ENCODE data around the gene TRIM40. TPM values are rescaled to one million over a fixed set of nuclear protein-coding genes. Genes with fewer than 3 reads are reported as not detected.
"Not testable (repeated sequence)": the region's sequence is repeated elsewhere in the genome, so short reads cannot be mapped to it uniquely, and the experiment has no call there.

The TRIM40 gene
- polyA plus RNA-seq, 2 donors: 0.02 TPM; not detected in 1

- H3K27ac ChIP-seq (ENCODE audit: low read depth in 2 of 2, low read length in 1 of 2): no peak overlapping the region
- 68 to 79% methylated on average over 12 of the region's 12 CpGs for WGBS, 2 donors
- H3K4me1 ChIP-seq (ENCODE audit: control insufficient read depth in 2 of 2, insufficient read depth in 2 of 2, low read length in 1 of 2): no peaks in the 10 kb centered on the region
- no peak overlapping the region for H3K4me3 ChIP-seq (ENCODE audit: low read depth in 1 of 2, low read length in 2 of 2)
- H3K9me3 ChIP-seq (ENCODE audit: control insufficient read depth in 2 of 2, insufficient read depth in 1 of 2, low read depth in 1 of 2, low read length in 1 of 2): no peaks in the 10 kb centered on the region
- no peaks in the 10 kb centered on the region for H3K27me3 ChIP-seq (ENCODE audit: control insufficient read depth in 1 of 2, insufficient read depth in 2 of 2, low read length in 2 of 2)
- no peaks in the 10 kb centered on the region for H3K36me3 ChIP-seq (ENCODE audit: control insufficient read depth in 2 of 2, insufficient read depth in 2 of 2, low read length in 1 of 2)
Measured at GRCh38 chr6:30162265-30163089, 26.5 kb downstream of the TRIM40 start.

- no peaks in the 10 kb centered on the region for H3K4me1 ChIP-seq (ENCODE audit: control insufficient read depth in 2 of 2, insufficient read depth in 2 of 2, low read length in 1 of 2)
- H3K4me3 ChIP-seq (ENCODE audit: low read depth in 1 of 2, low read length in 2 of 2): no peak within 1 kb of the TSS
- H3K9me3 ChIP-seq (ENCODE audit: control insufficient read depth in 2 of 2, insufficient read depth in 1 of 2, low read depth in 1 of 2, low read length in 1 of 2): no peaks in the 10 kb centered on the region
- 70 to 76% methylated on average over 26 to 31 of the region's 31 CpGs for WGBS, 2 donors
- no peaks in the 10 kb centered on the region for H3K36me3 ChIP-seq (ENCODE audit: control insufficient read depth in 2 of 2, insufficient read depth in 2 of 2, low read length in 1 of 2)
- no peak within 1 kb of the TSS for H3K27ac ChIP-seq (ENCODE audit: low read depth in 2 of 2, low read length in 1 of 2)
- H3K27me3 ChIP-seq (ENCODE audit: control insufficient read depth in 1 of 2, insufficient read depth in 2 of 2, low read length in 2 of 2): no peaks in the 10 kb centered on the region
Measured at GRCh38 chr6:30163090-30163917, 27.4 kb downstream of the TRIM40 start, which contains the start of gene TRIM15. Gene TRIM15 (plus strand): TSS chr6:30163546. CDS start chr6:30163685, 139 bp downstream.

GRCh38 chr6:30163918-30164654, 28.1 kb downstream of the TRIM40 start:
- H3K9me3 ChIP-seq (ENCODE audit: control insufficient read depth in 2 of 2, insufficient read depth in 1 of 2, low read depth in 1 of 2, low read length in 1 of 2): no peaks in the 10 kb centered on the region
- H3K4me3 ChIP-seq (ENCODE audit: low read depth in 1 of 2, low read length in 2 of 2): no peak overlapping the region
- H3K27me3 ChIP-seq (ENCODE audit: control insufficient read depth in 1 of 2, insufficient read depth in 2 of 2, low read length in 2 of 2): no peaks in the 10 kb centered on the region
- WGBS, 2 donors: 78 to 87% methylated on average over 16 of the region's 16 CpGs
- H3K4me1 ChIP-seq (ENCODE audit: control insufficient read depth in 2 of 2, insufficient read depth in 2 of 2, low read length in 1 of 2): no peaks in the 10 kb centered on the region
- no peaks in the 10 kb centered on the region for H3K36me3 ChIP-seq (ENCODE audit: control insufficient read depth in 2 of 2, insufficient read depth in 2 of 2, low read length in 1 of 2)
- H3K27ac ChIP-seq (ENCODE audit: low read depth in 2 of 2, low read length in 1 of 2): no peak overlapping the region

- no peak overlapping the region for H3K27ac ChIP-seq (ENCODE audit: low read depth in 2 of 2, low read length in 1 of 2)
- no peaks in the 10 kb centered on the region for H3K9me3 ChIP-seq (ENCODE audit: control insufficient read depth in 2 of 2, insufficient read depth in 1 of 2, low read depth in 1 of 2, low read length in 1 of 2)
- 70 to 85% methylated on average over 4 of the region's 4 CpGs for WGBS, 2 donors
- H3K4me1 ChIP-seq (ENCODE audit: control insufficient read depth in 2 of 2, insufficient read depth in 2 of 2, low read length in 1 of 2): no peaks in the 10 kb centered on the region
- H3K4me3 ChIP-seq (ENCODE audit: low read depth in 1 of 2, low read length in 2 of 2): no peak overlapping the region
- no peaks in the 10 kb centered on the region for H3K27me3 ChIP-seq (ENCODE audit: control insufficient read depth in 1 of 2, insufficient read depth in 2 of 2, low read length in 2 of 2)
- H3K36me3 ChIP-seq (ENCODE audit: control insufficient read depth in 2 of 2, insufficient read depth in 2 of 2, low read length in 1 of 2): no peaks in the 10 kb centered on the region
Measured at GRCh38 chr6:30164714-30165113, 28.8 kb downstream of the TRIM40 start.

GRCh38 chr6:30165238-30165637, 29.3 kb downstream of the TRIM40 start:
- H3K27ac ChIP-seq (ENCODE audit: low read depth in 2 of 2, low read length in 1 of 2); H3K36me3 ChIP-seq (ENCODE audit: control insufficient read depth in 2 of 2, insufficient read depth in 2 of 2, low read length in 1 of 2); H3K27me3 ChIP-seq (ENCODE audit: control insufficient read depth in 1 of 2, insufficient read depth in 2 of 2, low read length in 2 of 2); H3K9me3 ChIP-seq (ENCODE audit: control insufficient read depth in 2 of 2, insufficient read depth in 1 of 2, low read depth in 1 of 2, low read length in 1 of 2); H3K4me3 ChIP-seq (ENCODE audit: low read depth in 1 of 2, low read length in 2 of 2); H3K4me1 ChIP-seq (ENCODE audit: control insufficient read depth in 2 of 2, insufficient read depth in 2 of 2, low read length in 1 of 2): not testable (repeated sequence)
- 95 to 98% methylated on average over 1 of the region's 1 CpG for WGBS, 2 donors

- Histone ChIP-seq H3K4me1 (ENCODE audit: control insufficient read depth in 2 of 2, insufficient read depth in 2 of 2, low read length in 1 of 2) (peaks cover 1 to 2% of the 10 kb centered on the region in 2 donors), H3K4me3 (ENCODE audit: low read depth in 1 of 2, low read length in 2 of 2) (no peak overlapping the region), H3K27me3 (ENCODE audit: control insufficient read depth in 1 of 2, insufficient read depth in 2 of 2, low read length in 2 of 2) (peaks cover 0 to 7% of the 10 kb centered on the region in 2 donors), H3K36me3 (ENCODE audit: control insufficient read depth in 2 of 2, insufficient read depth in 2 of 2, low read length in 1 of 2) (no peaks in the 10 kb centered on the region), H3K27ac (ENCODE audit: low read depth in 2 of 2, low read length in 1 of 2) (no peak overlapping the region), H3K9me3 (ENCODE audit: control insufficient read depth in 2 of 2, insufficient read depth in 1 of 2, low read depth in 1 of 2, low read length in 1 of 2) (no peaks in the 10 kb centered on the region)
- 67% methylated on average over 6 of the region's 6 CpGs for WGBS, 2 donors
Measured at GRCh38 chr6:30167101-30167500, 31.2 kb downstream of the TRIM40 start.

- no peaks in the 10 kb centered on the region for H3K9me3 ChIP-seq (ENCODE audit: control insufficient read depth in 2 of 2, insufficient read depth in 1 of 2, low read depth in 1 of 2, low read length in 1 of 2)
- H3K36me3 ChIP-seq (ENCODE audit: control insufficient read depth in 2 of 2, insufficient read depth in 2 of 2, low read length in 1 of 2): no peaks in the 10 kb centered on the region
- peaks cover 2 to 5% of the 10 kb centered on the region in 2 donors for H3K4me1 ChIP-seq (ENCODE audit: control insufficient read depth in 2 of 2, insufficient read depth in 2 of 2, low read length in 1 of 2)
- 63 to 76% methylated on average over 1 of the region's 1 CpG for WGBS, 2 donors
- no peak overlapping the region for H3K4me3 ChIP-seq (ENCODE audit: low read depth in 1 of 2, low read length in 2 of 2)
- H3K27ac ChIP-seq (ENCODE audit: low read depth in 2 of 2, low read length in 1 of 2): no peak overlapping the region
- peaks cover 0 to 15% of the 10 kb centered on the region in 2 donors for H3K27me3 ChIP-seq (ENCODE audit: control insufficient read depth in 1 of 2, insufficient read depth in 2 of 2, low read length in 2 of 2)
Measured at GRCh38 chr6:30168741-30169140, 32.8 kb downstream of the TRIM40 start.

GRCh38 chr6:30169658-30170614, 34.0 kb downstream of the TRIM40 start:
- Histone ChIP-seq H3K27me3 (ENCODE audit: control insufficient read depth in 1 of 2, insufficient read depth in 2 of 2, low read length in 2 of 2) (peaks cover 0 to 15% of the 10 kb centered on the region in 2 donors), H3K4me3 (ENCODE audit: low read depth in 1 of 2, low read length in 2 of 2) (no peak overlapping the region), H3K36me3 (ENCODE audit: control insufficient read depth in 2 of 2, insufficient read depth in 2 of 2, low read length in 1 of 2) (no peaks in the 10 kb centered on the region), H3K9me3 (ENCODE audit: control insufficient read depth in 2 of 2, insufficient read depth in 1 of 2, low read depth in 1 of 2, low read length in 1 of 2) (no peaks in the 10 kb centered on the region), H3K27ac (ENCODE audit: low read depth in 2 of 2, low read length in 1 of 2) (no peak overlapping the region), H3K4me1 (ENCODE audit: control insufficient read depth in 2 of 2, insufficient read depth in 2 of 2, low read length in 1 of 2) (peaks cover 2 to 5% of the 10 kb centered on the region in 2 donors)
- 23 to 27% methylated on average over 7 of the region's 7 CpGs for WGBS, 2 donors
